Limb (tissue), 2 donors: ENCODE measurements around the gene TNNI3.
"Not testable (repeated sequence)": the region's sequence is repeated elsewhere in the genome, so short reads cannot be mapped to it uniquely, and the experiment has no call there.

Source experiments
- DNase-seq, 2 donors: peaks; one replicate each; pipeline ENCODE4 v3.0.0-alpha.2; 2016; ENCODE audit errors: extremely low spot score in 2 of 2

Gene TNNI3

GRCh38 chr19:55157064-55157908 is at the start of gene TNNI3:
TSS of gene TNNI3 (minus strand) at chr19:55157732. CDS start at chr19:55157589, 143 bp downstream.
- DNase-seq, result no peak

- DNase-seq, result peak in 1 of 2 donors; percentile 58
Observed at GRCh38 chr19:55206664-55207500, 49.4 kb upstream of the TNNI3 start.

GRCh38 chr19:55202199-55202598 is 44.7 kb upstream of the TNNI3 start:
- not testable (repeated sequence) for DNase-seq

GRCh38 chr19:55199620-55200204 is 42.2 kb upstream of the TNNI3 start:
- DNase-seq, result no peak

GRCh38 chr19:55198651-55199050 is 41.1 kb upstream of the TNNI3 start:
- no peak for DNase-seq

- no peak for DNase-seq
Observed at GRCh38 chr19:55197528-55197927, 40.0 kb upstream of the TNNI3 start.

GRCh38 chr19:55196803-55197202 is 39.3 kb upstream of the TNNI3 start:
- DNase-seq, result no peak

GRCh38 chr19:55193481-55193880 is 35.9 kb upstream of the TNNI3 start:
- no peak for DNase-seq

- DNase-seq, result no peak
Observed at GRCh38 chr19:55189403-55189835, 31.9 kb upstream of the TNNI3 start.

- no peak for DNase-seq
Observed at GRCh38 chr19:55188625-55189024, 31.1 kb upstream of the TNNI3 start.

GRCh38 chr19:55186080-55186479 is 28.5 kb upstream of the TNNI3 start:
- DNase-seq, result no peak

GRCh38 chr19:55181740-55182139 is 24.2 kb upstream of the TNNI3 start:
- DNase-seq, result no peak

GRCh38 chr19:55179606-55180484 is 22.3 kb upstream of the TNNI3 start, which contains the start of gene SYT5:
TSS of gene SYT5 (minus strand) at chr19:55180289. CDS start at chr19:55179041, 1,248 bp downstream.
- DNase-seq, result peak in 1 of 2 donors; percentile 80

- peak; percentile 60 to 91 for DNase-seq
Observed at GRCh38 chr19:55178781-55179599, 21.5 kb upstream of the TNNI3 start.

GRCh38 chr19:55176076-55176475 is 18.5 kb upstream of the TNNI3 start:
- DNase-seq, result no peak

GRCh38 chr19:55175117-55175867 is 17.8 kb upstream of the TNNI3 start:
- DNase-seq, result no peak

GRCh38 chr19:55174425-55175116 is 17.0 kb upstream of the TNNI3 start:
- no peak for DNase-seq

- DNase-seq, result no peak
Observed at GRCh38 chr19:55173714-55174409, 16.3 kb upstream of the TNNI3 start.
